ENCODE results near the gene PAPOLA. TPM values are rescaled to one million over a fixed set of nuclear protein-coding genes. Genes with fewer than 3 reads are reported as not detected.
"Not testable (repeated sequence)": the region's sequence is repeated elsewhere in the genome, so short reads cannot be mapped to it uniquely, and the experiment has no call there.

PAPOLA gene
- polyA plus RNA-seq, 1 experiment: 92.4 TPM

GRCh38 chr14:96502621-96503305 is 581 bp downstream of the PAPOLA start:
- TF ChIP-seq, protein P1, sequence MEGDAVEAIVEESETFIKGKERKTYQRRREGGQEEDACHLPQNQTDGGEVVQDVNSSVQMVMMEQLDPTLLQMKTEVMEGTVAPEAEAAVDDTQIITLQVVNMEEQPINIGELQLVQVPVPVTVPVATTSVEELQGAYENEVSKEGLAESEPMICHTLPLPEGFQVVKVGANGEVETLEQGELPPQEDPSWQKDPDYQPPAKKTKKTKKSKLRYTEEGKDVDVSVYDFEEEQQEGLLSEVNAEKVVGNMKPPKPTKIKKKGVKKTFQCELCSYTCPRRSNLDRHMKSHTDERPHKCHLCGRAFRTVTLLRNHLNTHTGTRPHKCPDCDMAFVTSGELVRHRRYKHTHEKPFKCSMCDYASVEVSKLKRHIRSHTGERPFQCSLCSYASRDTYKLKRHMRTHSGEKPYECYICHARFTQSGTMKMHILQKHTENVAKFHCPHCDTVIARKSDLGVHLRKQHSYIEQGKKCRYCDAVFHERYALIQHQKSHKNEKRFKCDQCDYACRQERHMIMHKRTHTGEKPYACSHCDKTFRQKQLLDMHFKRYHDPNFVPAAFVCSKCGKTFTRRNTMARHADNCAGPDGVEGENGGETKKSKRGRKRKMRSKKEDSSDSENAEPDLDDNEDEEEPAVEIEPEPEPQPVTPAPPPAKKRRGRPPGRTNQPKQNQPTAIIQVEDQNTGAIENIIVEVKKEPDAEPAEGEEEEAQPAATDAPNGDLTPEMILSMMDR (IDR thresholded peaks at IDR 0.05; ENCODE audit: insufficient read depth, low read depth, low read length): no peak
- Histone ChIP-seq H3K36me3 (ENCODE audit: control insufficient read depth, insufficient read depth, low read length) (no peaks in the 10 kb centered on the region), H3K4me3 (ENCODE audit: low read depth, low read length) (peak overlapping the region; percentile 95), H3K27me3 (ENCODE audit: control insufficient read depth, insufficient read depth, low read length) (no peaks in the 10 kb centered on the region)
- no peak for DNase-seq (ENCODE audit: low read depth)
- POLR2A ChIA-PET: interaction anchor here (0.7 kb wide), 1 partner anchor 350 kb away, joined by 4 read pairs; no protein-coding TSS in a partner anchor
- CTCF ChIA-PET: interaction anchor here (1.1 kb wide), 1 partner anchor 14 kb away, joined by 3 read pairs; no protein-coding TSS in a partner anchor

DNA sequence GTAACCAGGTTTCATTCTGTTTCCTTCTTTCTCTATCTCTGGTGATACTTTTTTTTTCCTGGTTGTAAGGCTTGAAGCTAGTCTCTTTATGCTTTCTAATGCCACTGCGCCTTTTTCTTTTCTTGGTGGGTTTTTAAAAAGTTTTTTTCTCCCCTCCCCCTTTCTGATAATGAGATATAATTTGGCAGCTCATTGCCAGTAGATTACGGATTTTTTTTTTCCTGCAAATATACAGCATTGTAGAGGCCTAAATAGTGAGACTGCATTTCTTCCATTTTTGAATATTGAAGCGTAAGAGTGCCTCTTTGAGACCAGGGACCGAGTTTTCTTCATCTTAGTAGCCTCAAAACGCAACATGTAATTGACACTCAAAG is 1.1 kb downstream of the PAPOLA start:
- CTCF ChIA-PET: interaction anchor here (1.1 kb wide), 1 partner anchor 13 kb away, joined by 3 read pairs; no protein-coding TSS in a partner anchor
- no peak for DNase-seq (ENCODE audit: low read depth)
- POLR2A ChIA-PET: interaction anchor here (0.7 kb wide), 1 partner anchor 350 kb away, joined by 4 read pairs; no protein-coding TSS in a partner anchor

GRCh38 chr14:96504353-96504752 is 2.2 kb downstream of the PAPOLA start:
- H3K4me3 ChIP-seq (ENCODE audit: low read depth, low read length); H3K27me3 ChIP-seq (ENCODE audit: control insufficient read depth, insufficient read depth, low read length); H3K36me3 ChIP-seq (ENCODE audit: control insufficient read depth, insufficient read depth, low read length); POLR2A ChIA-PET; DNase-seq (ENCODE audit: low read depth); CTCF ChIA-PET: not testable (repeated sequence)

More for the DNA sequence above, 1.1 kb downstream of the PAPOLA start:
- TF ChIP-seq, protein P1 (IDR thresholded peaks at IDR 0.05; ENCODE audit: insufficient read depth, low read depth, low read length): no peak
- no peaks in the 10 kb centered on the region for H3K27me3 ChIP-seq (ENCODE audit: control insufficient read depth, insufficient read depth, low read length)
- peak overlapping the region; percentile 95 for H3K4me3 ChIP-seq (ENCODE audit: low read depth, low read length)
- no peaks in the 10 kb centered on the region for H3K36me3 ChIP-seq (ENCODE audit: control insufficient read depth, insufficient read depth, low read length)

- CTCF ChIA-PET: interaction anchor here (2.4 kb wide), 1 partner anchor 8 kb away, joined by 8 read pairs; no protein-coding TSS in a partner anchor
- H3K27me3 ChIP-seq (ENCODE audit: control insufficient read depth, insufficient read depth, low read length): no peaks in the 10 kb centered on the region
- H3K36me3 ChIP-seq (ENCODE audit: control insufficient read depth, insufficient read depth, low read length): no peaks in the 10 kb centered on the region
- TF ChIP-seq, protein P1 (IDR thresholded peaks at IDR 0.05; ENCODE audit: insufficient read depth, low read depth, low read length): no peak
- DNase-seq (ENCODE audit: low read depth): no peak
- no peak overlapping the region for H3K4me3 ChIP-seq (ENCODE audit: low read depth, low read length)
- POLR2A ChIA-PET: no interaction called here
Observed at GRCh38 chr14:96507723-96508122, 5.5 kb downstream of the PAPOLA start.

DNA sequence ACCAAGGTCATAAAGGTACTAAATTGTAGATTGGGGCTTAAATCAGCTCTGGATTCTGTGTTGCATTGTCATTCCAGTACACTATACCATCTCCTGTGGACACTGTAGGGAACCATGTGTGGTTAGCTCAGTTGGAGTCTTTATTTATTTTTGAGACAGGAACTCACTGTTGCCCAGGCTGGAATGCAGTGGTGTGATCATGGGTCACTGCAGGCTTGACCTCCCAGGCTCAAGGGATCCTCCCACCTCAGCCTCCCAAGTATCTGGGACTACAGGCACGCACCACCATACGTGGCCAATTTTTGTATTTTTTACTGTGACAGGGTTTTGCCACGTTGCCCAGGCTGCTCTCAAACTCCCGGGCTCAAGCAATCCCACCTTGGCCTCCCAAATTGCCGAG is 6.7 kb downstream of the PAPOLA start:
- ChIA-PET POLR2A (no interaction called here), CTCF (no interaction called here)
- Histone ChIP-seq H3K36me3 (ENCODE audit: control insufficient read depth, insufficient read depth, low read length) (no peaks in the 10 kb centered on the region), H3K27me3 (ENCODE audit: control insufficient read depth, insufficient read depth, low read length) (no peaks in the 10 kb centered on the region), H3K4me3 (ENCODE audit: low read depth, low read length) (no peak overlapping the region)
- DNase-seq (ENCODE audit: low read depth): no peak
- TF ChIP-seq, protein P1 (IDR thresholded peaks at IDR 0.05; ENCODE audit: insufficient read depth, low read depth, low read length): no peak

Measured in BJ (cell line).